ENCODE measurements around the gene ARL15. TPM values are rescaled to one million over a fixed set of nuclear protein-coding genes. Genes with fewer than 3 reads are reported as not detected.

The ARL15 gene
- total and polyA plus RNA-seq, 2 donors (not counting 3 experiments of a cell fraction or from before 2014, with no cell fraction given), result 11.9 to 24.4 TPM

DNA sequence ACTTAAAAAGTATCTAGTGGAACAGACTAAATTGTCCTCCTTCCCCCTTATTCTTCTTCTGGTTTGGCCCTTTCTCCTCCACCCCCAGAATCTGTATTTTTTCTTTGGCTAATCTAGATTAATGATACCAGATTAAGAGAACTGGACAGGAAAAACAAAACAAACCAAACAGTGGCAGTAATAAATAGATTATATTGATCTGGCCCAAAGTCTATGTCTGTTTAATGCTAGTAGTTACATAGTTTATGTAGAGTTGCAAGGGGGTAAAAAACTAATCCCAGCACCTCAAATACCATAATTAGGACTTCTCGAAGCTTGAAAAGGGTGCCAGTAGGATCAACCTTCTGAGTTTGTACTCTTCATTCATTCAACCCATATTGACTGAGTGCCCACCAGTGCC, 104.5 kb downstream of the ARL15 start:
- no peak for FAIRE-seq
- Histone ChIP-seq H3K79me2 (ENCODE audit: control insufficient read depth, insufficient read depth, low read length) (no peaks in the 10 kb centered on the region), H3K9me3 (replicated peaks; ENCODE audit: control insufficient read depth, insufficient read depth, low read length) (no peaks in the 10 kb centered on the region), H2AFZ (ENCODE audit: low read depth, low read length) (no peak overlapping the region), H3K4me3 (replicated peaks in 1 of 3; ENCODE audit: insufficient read depth in 1 of 3, low read depth in 1 of 3, low read length in 3 of 3) (no peak overlapping the region), H3K4me2 (ENCODE audit: insufficient read depth, low read length) (no peak overlapping the region), H3K36me3 (ENCODE audit: control insufficient read depth in 2 of 2, extremely low read depth in 1 of 2, insufficient read depth in 2 of 2, low read length in 2 of 2) (no peaks in the 10 kb centered on the region), H4K20me1 (replicated peaks; ENCODE audit: control insufficient read depth, extremely low read depth, insufficient read depth, low read length) (no peaks in the 10 kb centered on the region), H3K9ac (replicated peaks; ENCODE audit: extremely low read depth, insufficient read depth, low read length) (no peak overlapping the region), H3K27ac (ENCODE audit: insufficient read depth, low read depth, low read length) (no peak overlapping the region), H3K4me1 (ENCODE audit: control insufficient read depth, extremely low read depth, insufficient read depth, low read length) (no peaks in the 10 kb centered on the region), H3K9me1 (replicated peaks; ENCODE audit: control insufficient read depth, extremely low read depth, insufficient read depth, low read length) (no peaks in the 10 kb centered on the region), H3K27me3 (ENCODE audit: control insufficient read depth in 2 of 2, insufficient read depth in 2 of 2, low read length in 2 of 2) (peaks cover 0 to 2% of the 10 kb centered on the region in 2 experiments)
- ChIA-PET POLR2A (no interaction called here), CTCF (no interaction called here)
- TF ChIP-seq CTCF (IDR thresholded peaks at IDR 0.05; ENCODE audit: extremely low read depth in 1 of 2, insufficient read depth in 1 of 2, low read depth in 1 of 2, low read length in 2 of 2), result no peak
- no peak for TF ChIP-seq MYC (IDR thresholded peaks at IDR 0.05; ENCODE audit: low read depth, low read length)
- no peak for TF ChIP-seq POLR2AphosphoS5 (IDR thresholded peaks at IDR 0.05; ENCODE audit: insufficient read depth, low read depth, low read length)
- no peak for DNase-seq (ENCODE audit: low read depth, low spot score)
- BruUV-seq (replicated peaks), result no TSS peak
- intact Hi-C loops (cut with micrococcal nuclease) (no loop called here), dilution Hi-C loops (cut with MboI; ENCODE audit: extremely low pct_ligation_motif_present, low sequenced_read_pairs) (no loop called here)

DNA sequence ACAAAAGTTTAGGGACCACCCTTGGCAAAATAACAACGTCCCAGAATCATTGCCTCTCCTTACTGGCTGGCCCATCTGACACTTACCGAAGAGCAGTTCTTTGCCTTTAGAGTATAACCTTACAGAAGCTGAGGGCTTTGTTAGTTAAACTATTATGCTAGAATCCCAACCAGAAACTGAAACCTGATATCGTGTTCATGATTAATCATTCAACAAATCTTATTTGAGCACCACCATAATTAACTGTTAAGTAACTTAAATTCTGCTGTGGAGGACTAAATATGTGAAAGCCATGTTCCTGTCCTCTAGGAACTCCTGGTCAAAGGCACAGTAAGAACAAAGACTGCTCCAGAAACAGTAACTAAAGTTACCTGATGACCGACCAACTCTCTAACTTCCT, 104.9 kb downstream of the ARL15 start:
- Histone ChIP-seq H3K27ac (ENCODE audit: insufficient read depth, low read depth, low read length) (no peak overlapping the region), H3K9me3 (replicated peaks; ENCODE audit: control insufficient read depth, insufficient read depth, low read length) (no peaks in the 10 kb centered on the region), H3K27me3 (ENCODE audit: control insufficient read depth in 2 of 2, insufficient read depth in 2 of 2, low read length in 2 of 2) (peaks cover 0 to 2% of the 10 kb centered on the region in 2 experiments), H3K9me1 (replicated peaks; ENCODE audit: control insufficient read depth, extremely low read depth, insufficient read depth, low read length) (no peaks in the 10 kb centered on the region), H3K79me2 (ENCODE audit: control insufficient read depth, insufficient read depth, low read length) (no peaks in the 10 kb centered on the region), H3K36me3 (ENCODE audit: control insufficient read depth in 2 of 2, extremely low read depth in 1 of 2, insufficient read depth in 2 of 2, low read length in 2 of 2) (no peaks in the 10 kb centered on the region), H4K20me1 (replicated peaks; ENCODE audit: control insufficient read depth, extremely low read depth, insufficient read depth, low read length) (no peaks in the 10 kb centered on the region), H3K4me3 (replicated peaks in 1 of 3; ENCODE audit: insufficient read depth in 1 of 3, low read depth in 1 of 3, low read length in 3 of 3) (no peak overlapping the region), H3K4me2 (ENCODE audit: insufficient read depth, low read length) (no peak overlapping the region), H3K9ac (replicated peaks; ENCODE audit: extremely low read depth, insufficient read depth, low read length) (no peak overlapping the region), H3K4me1 (ENCODE audit: control insufficient read depth, extremely low read depth, insufficient read depth, low read length) (no peaks in the 10 kb centered on the region), H2AFZ (ENCODE audit: low read depth, low read length) (no peak overlapping the region)
- no TSS peak for BruUV-seq (replicated peaks)
- CTCF ChIA-PET, result no interaction called here
- dilution Hi-C loops (cut with MboI; ENCODE audit: extremely low pct_ligation_motif_present, low sequenced_read_pairs), result no loop called here
- POLR2A ChIA-PET, result no interaction called here
- DNase-seq (ENCODE audit: low read depth, low spot score) (no peak), FAIRE-seq (no peak)
- intact Hi-C loops (cut with micrococcal nuclease), result no loop called here
- TF ChIP-seq EZH2 (IDR thresholded peaks at IDR 0.05; ENCODE audit: borderline replicate concordance, low read depth, low read length, severe bottlenecking) (no peak), CTCF (IDR thresholded peaks at IDR 0.05; ENCODE audit: extremely low read depth in 1 of 2, insufficient read depth in 1 of 2, low read depth in 1 of 2, low read length in 2 of 2) (no peak), MYC (IDR thresholded peaks at IDR 0.05; ENCODE audit: low read depth, low read length) (no peak), FOS (IDR thresholded peaks at IDR 0.05; ENCODE audit: borderline replicate concordance, insufficient read depth, low read length) (no peak), JUN (IDR thresholded peaks at IDR 0.05; ENCODE audit: borderline replicate concordance, insufficient read depth, insufficient read length, low read depth) (no peak), GATA2 (IDR thresholded peaks at IDR 0.05; ENCODE audit: insufficient read depth, insufficient read length, low read depth, low read length) (no peak), POLR2AphosphoS5 (IDR thresholded peaks at IDR 0.05; ENCODE audit: insufficient read depth, low read depth, low read length) (no peak), POLR2A (IDR thresholded peaks at IDR 0.05; ENCODE audit: low read depth, low read length) (no peak)
- TF ChIP-seq, protein P1, sequence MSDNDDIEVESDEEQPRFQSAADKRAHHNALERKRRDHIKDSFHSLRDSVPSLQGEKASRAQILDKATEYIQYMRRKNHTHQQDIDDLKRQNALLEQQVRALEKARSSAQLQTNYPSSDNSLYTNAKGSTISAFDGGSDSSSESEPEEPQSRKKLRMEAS (IDR thresholded peaks at IDR 0.05; ENCODE audit: insufficient read depth, insufficient read length), result no peak

Data from endothelial cell of umbilical vein (primary cell).